HCT116 (cell line): ENCODE data around the gene KLK11.

Experiments used
- CEBPB ChIP-seq: IDR thresholded peaks from 2 replicates; pipeline ENCODE4 v1.6.1; 2012; ENCODE audit warnings: low read depth
- EZH2 ChIP-seq: fragments of 200-600 bp; sonication (generic); IDR thresholded peaks from 2 replicates; pipeline ENCODE4 v1.6.1; 2017; ENCODE audit warnings: antibody characterized with exemption, mixed run types
- POLR2A ChIP-seq: IDR thresholded peaks from 2 replicates; pipeline ENCODE4 v1.7.0; 2011; ENCODE audit warnings: borderline replicate concordance; ENCODE audit not compliant: insufficient read depth, insufficient read length; ENCODE audit errors: extremely low read depth
- REST ChIP-seq: IDR thresholded peaks from 2 replicates; pipeline ENCODE4 v1.6.1; 2012; ENCODE audit warnings: low read depth
- SIN3A ChIP-seq: IDR thresholded peaks from 2 replicates; pipeline ENCODE4 v1.6.1; 2012; ENCODE audit warnings: low read depth
- ZNF274 ChIP-seq: fragments of 200-500 bp; sonication (Bioruptor generic); IDR thresholded peaks from 2 replicates; pipeline ENCODE4 v1.6.1; 2014; ENCODE audit warnings: mild to moderate bottlenecking, low read depth, low read length, inconsistent platforms
- TF ChIP-seq, protein P1 (sequence below): IDR thresholded peaks from 2 replicates; pipeline ENCODE4 v1.6.1; 2012
- TF ChIP-seq, protein P2 (sequence below), 3 experiments: fragments of 200-600 bp in 1 of 3; sonication (generic) in 1 of 3; IDR thresholded peaks in 2 of 3; conservative IDR thresholded peaks in 1 of 3; 2 replicates each; pipeline ENCODE4 v1.5.1; 2012 to 2017; ENCODE audit warnings: low read depth in 2 of 3, low read length in 2 of 3, antibody characterized with exemption in 1 of 3, borderline replicate concordance in 1 of 3, control low read depth in 1 of 3, mild to moderate bottlenecking in 1 of 3, mixed read lengths in 1 of 3, mixed run types in 1 of 3, moderate library complexity in 1 of 3; ENCODE audit not compliant: insufficient read depth in 1 of 3

- no peak for TF ChIP-seq POLR2A
- no peak for TF ChIP-seq REST
- no peak for TF ChIP-seq EZH2
- TF ChIP-seq, protein P1, sequence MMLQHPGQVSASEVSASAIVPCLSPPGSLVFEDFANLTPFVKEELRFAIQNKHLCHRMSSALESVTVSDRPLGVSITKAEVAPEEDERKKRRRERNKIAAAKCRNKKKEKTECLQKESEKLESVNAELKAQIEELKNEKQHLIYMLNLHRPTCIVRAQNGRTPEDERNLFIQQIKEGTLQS, result no peak
- TF ChIP-seq SIN3A, result no peak
- TF ChIP-seq, protein P2, sequence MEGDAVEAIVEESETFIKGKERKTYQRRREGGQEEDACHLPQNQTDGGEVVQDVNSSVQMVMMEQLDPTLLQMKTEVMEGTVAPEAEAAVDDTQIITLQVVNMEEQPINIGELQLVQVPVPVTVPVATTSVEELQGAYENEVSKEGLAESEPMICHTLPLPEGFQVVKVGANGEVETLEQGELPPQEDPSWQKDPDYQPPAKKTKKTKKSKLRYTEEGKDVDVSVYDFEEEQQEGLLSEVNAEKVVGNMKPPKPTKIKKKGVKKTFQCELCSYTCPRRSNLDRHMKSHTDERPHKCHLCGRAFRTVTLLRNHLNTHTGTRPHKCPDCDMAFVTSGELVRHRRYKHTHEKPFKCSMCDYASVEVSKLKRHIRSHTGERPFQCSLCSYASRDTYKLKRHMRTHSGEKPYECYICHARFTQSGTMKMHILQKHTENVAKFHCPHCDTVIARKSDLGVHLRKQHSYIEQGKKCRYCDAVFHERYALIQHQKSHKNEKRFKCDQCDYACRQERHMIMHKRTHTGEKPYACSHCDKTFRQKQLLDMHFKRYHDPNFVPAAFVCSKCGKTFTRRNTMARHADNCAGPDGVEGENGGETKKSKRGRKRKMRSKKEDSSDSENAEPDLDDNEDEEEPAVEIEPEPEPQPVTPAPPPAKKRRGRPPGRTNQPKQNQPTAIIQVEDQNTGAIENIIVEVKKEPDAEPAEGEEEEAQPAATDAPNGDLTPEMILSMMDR (IDR thresholded peaks at IDR 0.05 in 2 of 3, conservative IDR thresholded peaks at IDR 0.05 in 1 of 3; ENCODE audit: borderline replicate concordance in 1 of 3, insufficient read depth in 1 of 3, low read depth in 2 of 3, low read length in 2 of 3), result no peak
- no peak; the same call in 1 of the 2 replicates for TF ChIP-seq CEBPB
- no peak for TF ChIP-seq ZNF274
Observed at GRCh38 chr19:51018745-51019543, 7.5 kb downstream of the KLK11 start.
